Right hindlimb (tissue), 1 donor: ENCODE measurements around the gene PTK6.
A peak's percentile ranks its signal among the peaks of the same experiment; 100 is the strongest.
"Not testable (repeated sequence)": the region's sequence is repeated elsewhere in the genome, so short reads cannot be mapped to it uniquely, and the experiment has no call there.

Experiments used
- DNase-seq: peaks from one replicate; pipeline ENCODE4 v3.0.0-alpha.2; 2018

PTK6 gene

DNA sequence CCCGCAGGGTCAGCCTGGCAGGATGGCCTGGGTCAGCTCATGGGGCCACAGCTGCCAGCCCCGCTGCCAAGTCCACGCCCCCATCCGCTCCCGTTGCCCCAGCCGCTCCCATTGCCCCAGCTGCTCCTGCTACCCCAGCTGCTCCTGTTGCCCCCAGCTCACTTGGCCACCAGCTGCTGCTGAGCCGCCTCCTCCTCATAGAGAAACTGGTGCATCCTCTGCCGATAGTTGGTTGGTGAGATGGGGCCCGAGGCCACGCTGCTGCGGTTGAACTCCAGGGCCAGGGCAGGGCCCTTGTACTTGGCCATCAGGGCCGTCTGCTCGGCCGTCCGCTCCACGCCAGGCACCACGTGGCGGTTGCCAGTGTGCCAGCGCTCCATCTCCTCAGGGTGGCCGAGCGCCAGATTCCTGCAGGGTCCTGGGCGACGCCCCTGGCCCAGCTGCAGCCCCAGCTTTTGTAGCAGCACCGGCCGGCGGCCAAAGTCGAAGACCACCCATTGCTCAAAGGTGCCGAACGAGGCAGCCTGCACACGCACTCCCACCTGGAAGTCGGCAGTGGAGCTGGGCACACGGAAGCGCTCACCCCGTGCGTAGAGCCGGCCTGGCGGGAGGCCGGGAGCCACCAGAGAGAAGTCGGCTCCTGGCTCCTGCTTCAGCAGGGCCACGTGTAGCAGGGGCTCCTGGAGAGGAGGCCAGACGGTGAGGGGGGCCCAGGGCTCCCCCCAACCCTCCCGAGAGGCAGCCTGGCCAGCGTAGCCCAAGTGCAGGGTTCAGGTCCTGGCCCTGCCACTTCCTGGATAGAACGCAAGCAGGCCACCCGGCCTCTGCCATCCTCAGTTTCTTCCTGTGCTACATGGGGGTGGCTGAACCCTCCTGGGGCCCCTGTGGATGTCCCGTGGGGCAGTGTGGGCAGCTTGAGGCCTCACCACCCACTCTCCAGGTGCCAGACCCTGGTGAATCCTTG is 32.1 kb upstream of the PTK6 start:
- peak; percentile 63 for DNase-seq

DNA sequence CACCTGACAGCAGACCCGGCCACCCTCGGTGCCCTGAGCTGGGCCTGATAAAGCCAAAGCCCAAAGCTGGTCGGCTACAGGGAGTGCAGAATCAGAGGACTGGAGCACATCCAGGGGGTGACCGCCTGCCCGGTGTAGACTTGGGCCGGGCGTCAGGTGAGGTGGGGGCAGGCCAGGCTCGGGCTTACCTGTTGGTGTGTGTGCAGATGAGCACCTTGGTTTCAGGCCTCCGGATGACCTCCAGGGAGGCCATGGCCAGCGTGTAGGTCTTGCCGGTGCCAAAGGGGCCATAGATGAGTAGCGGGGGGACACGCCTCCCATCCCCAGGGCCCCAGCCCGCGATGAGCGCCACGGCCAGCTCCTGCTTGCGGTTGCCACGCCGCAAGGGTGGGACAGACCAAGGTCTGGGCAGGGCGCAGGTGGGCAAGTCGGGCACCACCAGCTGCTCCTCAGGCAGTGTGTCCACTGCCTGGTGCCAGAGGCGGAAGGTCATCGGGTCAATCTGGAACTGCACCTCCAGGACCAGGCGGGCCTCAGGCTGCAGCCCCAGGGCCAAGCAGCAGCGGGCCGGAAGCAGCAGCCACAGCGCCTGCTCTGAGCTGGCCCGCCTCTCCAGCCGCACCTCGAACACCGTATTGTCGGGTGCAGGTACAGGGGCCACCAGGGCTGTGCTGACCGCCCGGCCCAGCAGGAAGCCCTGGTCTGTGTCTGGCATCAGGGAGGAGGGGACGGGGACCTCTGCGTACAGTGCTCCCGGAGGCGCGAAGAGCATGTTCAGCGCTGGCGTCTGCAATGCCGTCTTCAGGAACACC is 31.2 kb upstream of the PTK6 start:
- DNase-seq, result no peak

DNA sequence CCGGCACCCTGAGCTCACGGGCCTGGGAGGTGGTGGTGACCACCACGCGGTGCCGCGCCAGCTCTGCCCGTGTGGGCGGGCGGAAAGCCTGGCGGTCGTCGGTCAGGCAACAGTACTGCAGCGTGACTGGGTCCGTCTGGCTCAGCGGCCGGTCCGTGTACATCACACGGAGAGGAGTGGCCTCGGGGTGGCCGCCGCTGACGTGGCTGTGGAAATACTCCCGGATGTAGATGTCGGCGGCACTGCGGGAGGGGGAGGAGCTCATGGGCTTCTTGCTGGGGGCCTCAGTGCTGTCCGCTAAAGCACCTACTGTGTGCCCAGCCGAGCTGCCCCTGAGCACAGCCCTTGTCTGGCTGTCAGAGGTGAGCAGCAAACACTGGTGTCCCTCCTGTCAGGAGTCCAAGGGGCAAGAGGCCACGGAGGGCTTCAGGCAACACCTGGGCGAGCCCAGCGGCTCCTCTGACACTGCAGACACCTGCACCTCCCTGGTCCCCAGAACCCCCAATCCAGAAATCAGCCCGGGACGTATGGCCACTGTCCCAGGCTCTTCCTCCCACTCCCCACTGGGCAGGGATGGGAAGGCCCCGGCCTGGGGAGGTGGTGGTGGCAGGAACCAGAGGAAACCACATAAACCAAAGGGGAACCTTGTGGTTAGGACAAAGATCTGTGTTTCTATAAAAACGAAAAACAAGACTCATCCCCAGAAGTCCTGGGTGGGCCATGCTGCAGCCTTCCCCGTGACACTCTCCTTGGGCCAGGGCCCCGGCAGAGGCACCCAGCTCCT is 30.4 kb upstream of the PTK6 start:
- no peak for DNase-seq

DNA sequence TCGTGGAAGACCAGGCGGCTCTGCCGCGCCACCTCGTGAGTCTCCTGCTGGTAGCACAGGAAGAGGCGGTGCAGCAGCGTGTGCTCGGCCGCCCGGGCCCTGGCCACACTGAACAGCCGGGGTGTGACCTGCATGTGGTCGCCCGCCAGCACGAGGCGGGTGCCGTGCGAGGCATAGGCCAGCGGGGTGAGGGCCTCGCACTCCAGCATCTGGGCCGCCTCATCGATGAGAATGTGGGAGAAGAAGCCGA is 29.9 kb upstream of the PTK6 start:
- no peak for DNase-seq

GRCh38 chr20:63566395-63567135 is 29.4 kb upstream of the PTK6 start:
- no peak for DNase-seq

DNA sequence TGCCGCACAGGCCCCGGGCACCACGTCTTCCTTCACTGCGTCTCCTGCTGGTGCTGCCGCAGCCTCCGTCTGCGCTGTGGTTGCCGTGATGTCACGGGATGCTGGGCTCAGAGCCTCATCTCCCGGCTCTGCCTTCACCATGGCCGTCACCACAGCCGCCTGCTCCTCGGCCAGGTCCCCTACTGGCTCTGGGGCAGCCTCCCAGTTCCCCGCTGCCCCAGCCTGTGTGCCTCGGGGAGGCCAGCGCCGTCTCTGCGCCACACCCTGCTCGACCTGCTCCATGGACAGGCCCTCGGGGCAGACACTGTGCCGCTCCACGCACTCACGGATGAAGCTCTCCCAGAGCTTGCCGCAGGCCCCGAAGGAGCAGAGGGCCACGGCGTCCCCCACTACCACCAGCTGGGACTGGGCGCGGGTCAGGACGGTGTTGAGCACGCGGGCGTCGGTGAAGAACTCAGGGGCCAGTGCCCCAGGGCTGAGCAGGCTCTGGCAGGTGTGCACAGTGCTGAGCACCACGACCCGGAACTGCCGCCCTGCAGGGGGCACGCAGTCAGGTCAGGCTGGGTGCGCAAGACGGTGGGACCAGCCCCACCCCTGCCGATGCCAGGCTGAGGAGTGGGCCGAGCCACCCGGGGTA is 28.6 kb upstream of the PTK6 start:
- DNase-seq, result no peak

GRCh38 chr20:63565021-63565698 is 28.0 kb upstream of the PTK6 start:
- DNase-seq, result no peak

DNA sequence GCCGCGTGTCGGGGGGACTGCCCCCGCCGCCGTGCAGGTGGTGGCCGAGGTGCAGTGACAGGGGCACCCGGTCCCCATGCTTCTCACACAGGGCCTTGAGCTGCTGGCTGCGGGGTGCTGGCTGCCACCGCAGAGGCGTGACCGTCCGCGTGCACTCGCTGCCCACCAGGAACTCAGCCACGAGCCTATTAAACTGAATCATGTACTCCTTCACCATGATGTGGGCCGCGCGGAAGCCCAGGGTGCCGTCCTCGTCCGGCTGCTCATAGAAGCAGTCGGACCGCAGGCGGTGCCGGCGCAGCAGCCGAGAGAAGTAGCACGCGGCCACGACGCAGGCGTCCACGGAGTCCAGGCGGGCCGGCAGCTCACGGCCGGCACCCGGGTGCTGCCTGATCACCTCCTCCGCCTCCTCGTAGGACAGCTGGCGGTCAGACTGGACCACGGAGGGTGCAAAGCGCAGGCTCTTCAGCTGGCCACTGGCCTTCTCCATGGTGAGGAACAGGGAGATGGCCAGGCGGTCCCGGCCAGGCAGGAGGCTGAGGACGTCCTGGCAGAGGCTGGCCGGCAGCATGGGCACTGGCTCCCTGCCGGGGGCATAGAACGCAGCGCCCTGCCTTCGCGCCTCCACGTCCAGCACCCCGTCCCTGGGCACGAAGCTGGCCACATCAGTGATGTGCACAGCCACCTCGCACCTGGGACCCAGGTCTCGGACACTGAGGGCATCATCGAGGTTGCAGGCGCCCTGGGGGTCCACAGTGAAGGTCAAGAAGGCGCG is 27.0 kb upstream of the PTK6 start:
- no peak for DNase-seq

DNA sequence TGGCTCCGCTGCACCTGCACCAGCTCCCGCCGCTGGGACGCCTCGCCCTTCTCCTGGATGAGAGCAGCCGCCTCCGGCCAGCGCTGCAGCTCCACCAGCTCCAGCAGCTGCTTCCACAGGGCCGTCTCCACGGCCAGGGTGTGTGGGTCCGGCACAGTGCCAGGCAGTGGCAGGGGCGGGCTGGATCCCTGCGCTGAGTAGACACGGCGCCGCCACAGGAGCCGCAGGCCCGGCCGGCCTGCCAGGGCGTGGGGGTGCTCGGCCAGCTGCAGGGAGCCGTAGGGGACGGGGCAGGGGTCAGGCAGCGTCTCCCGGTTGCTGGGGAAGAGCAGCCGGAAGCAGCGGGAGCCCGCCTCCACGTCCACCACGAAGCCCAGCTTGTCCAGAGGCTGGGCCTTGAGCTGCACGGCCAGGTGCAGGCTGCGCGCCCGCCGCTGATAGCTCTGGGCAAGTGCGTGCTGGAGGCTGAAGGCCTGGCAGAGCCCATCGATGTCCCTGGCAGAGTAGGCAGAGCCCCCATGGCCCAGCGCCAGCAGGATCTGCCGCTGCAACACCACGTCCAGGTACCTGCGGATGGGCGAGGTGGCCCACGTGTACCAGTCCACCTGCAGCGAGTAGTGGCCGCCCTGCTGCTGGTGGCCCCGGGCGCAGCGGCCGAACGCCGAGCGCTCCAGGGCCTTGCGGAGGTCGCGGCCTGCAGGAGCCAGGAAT is 26.2 kb upstream of the PTK6 start:
- DNase-seq, result no peak

DNA sequence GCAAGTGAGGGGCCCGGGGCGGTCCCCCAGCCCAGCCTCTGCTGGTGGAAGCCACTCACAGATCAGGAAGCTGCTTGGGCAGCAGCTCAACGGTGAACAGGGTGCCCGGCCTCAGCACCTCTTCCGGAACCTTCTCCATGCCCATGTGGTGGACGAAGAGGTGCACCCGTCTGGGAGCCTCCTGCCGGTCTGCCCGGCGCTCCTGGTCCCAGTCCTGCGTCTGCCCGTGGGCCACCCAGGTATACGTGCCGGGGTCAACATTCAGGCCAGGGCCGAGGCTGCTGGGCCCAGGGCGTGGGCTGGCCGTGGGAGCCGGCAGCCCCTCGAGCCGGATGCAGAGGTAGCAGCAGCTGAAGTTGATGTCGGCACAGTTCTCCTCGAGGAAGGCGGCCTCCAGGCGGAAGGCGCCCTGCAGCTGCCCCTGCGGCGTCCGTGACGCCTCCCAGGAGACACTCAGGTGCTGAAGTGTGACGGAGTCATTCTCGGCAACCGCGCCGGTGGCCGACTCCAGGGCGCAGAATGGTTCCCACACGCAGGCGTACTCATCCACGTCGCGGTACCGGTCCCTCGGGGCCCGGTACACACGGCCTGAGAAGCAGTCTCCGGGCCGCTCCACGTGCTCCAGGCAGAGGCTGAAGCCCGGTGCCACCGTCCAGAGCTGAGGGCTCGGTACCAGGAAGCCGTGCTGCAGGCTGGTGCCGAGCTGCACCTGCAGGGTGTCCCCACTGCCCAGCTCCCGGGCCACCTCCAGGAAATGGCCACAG is 25.5 kb upstream of the PTK6 start:
- DNase-seq, result no peak

- no peak for DNase-seq
These were observed 24.6 kb upstream of the PTK6 start for GRCh38 chr20:63561624-63562396.

DNA sequence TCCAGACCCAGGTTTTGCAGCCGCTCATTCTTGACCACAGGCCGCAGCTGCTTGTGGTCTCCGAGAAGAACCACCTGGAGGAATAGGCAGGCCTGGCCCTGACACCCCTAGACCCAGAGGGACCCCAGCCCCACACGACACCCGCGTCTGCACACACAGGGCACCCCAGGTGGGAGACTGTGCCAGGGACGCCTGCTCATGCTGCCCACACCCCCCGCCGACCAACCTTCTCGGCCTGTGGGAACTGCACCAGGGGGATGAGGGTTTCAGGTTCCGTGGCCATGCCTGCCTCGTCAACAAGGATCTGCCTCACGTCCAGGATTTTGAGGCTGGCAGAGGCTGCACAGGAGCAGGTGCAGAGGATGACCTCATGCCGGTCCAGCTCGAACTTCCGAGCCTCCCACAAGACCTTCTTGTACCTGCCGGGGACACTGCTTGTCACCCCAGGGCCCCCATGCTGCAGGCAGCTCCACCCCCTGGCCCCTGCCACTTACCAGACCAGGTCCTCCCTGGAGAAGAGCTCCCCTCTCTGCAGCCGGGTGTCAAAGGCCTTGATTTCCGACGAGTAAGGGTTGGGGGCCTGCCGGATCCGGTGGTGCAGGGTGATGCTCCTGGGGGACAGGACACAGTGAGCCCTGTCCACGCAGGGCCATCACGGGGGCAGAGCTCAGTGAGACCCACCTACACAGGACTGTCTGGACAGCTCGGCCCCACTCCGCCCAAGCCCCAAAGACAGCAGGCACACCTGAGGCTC is 23.9 kb upstream of the PTK6 start:
- DNase-seq, result no peak

DNA sequence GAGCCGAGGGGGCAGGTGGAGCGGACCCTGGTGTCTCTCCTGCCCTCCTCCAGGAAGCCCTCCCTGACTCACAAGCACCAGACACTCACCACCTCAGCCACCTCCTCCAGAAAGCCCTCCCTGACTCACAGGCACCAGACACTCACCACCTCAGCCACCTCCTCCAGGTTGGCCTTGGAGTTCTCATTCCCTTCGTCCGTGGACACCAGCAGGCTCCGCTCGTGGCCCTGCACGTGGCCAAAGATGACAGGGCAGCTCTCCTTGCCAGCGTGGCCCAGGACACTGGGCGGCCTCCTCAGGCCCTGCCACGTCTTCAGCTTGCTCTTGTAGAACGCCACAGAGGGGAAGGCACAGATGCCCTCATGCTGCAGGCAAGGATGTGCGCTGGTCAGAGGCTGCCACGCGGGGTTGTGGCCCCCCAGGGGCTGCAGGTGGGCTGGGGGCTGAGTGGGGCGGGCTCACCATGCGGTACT is 23.2 kb upstream of the PTK6 start:
- no peak for DNase-seq

DNA sequence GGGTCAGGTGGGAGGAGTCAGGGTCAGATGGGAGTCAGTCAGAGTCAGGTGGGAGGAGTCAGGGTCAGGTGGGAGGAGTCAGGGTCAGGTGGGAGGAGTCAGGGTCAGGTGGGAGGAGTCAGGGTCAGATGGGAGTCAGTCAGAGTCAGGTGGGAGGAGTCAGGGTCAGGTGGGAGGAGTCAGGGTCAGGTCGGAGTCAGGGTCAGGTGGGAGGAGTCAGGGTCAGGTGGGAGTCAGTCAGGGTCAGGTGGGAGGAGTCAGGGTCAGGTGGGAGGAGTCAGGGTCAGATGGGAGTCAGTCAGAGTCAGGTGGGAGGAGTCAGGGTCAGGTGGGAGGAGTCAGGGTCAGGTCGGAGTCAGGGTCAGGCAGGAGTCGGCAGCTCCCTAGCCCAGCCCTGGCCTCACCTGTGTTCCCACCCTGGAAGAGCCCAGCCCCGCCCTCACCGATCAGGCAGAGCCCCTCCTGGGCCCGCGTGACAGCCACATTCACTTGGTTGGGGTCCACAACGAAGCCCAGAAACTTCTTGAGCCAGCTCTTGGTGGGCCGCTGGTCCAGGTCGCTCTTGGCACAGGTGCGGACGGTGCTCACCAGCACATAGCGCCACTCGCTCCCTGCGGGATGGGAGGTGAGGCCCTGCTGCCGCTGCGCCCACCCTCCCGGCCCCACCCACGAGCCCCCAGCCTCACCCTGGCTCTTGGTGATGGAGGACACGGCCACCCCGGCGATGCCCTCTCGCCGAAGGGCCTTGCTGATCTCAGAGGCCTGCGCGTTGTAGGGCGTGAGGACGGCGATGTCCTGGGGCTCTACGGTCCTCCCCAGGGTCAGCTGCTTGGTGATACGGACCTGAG is 22.5 kb upstream of the PTK6 start:
- DNase-seq, result not testable (repeated sequence)

- DNase-seq, result no peak
These were observed 21.8 kb upstream of the PTK6 start for GRCh38 chr20:63558804-63559484.

DNA sequence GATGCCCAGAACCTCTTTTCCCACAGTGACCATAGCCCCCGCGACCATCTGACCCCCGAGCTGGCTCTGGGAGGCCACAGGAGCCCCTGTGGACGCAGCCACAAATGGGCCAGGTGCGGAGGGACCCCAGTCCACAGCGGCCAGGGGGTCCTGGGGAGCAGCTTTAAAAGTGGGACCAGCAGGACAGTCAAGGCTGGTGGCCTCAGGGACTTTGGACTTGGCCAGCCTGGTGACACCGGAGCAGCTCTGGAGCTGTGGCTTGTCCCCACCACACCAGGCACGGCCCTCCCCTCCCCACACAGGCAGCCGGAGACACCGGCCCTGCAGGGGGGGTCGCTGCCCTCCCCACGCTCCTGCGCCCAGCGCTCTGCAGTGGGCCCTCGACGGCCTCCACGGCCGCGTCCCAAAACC is 20.3 kb upstream of the PTK6 start:
- DNase-seq, result no peak
